H1 (cell line): ENCODE results near the gene SPRR3. TPM values are rescaled to one million over a fixed set of nuclear protein-coding genes. Genes with fewer than 3 reads are reported as not detected.

Experiments
- CTCF ChIA-PET: fragments of 300-600 bp; sonication (Branson Sonifier 250); formaldehyde crosslinking; loops from one replicate; lab custom pipeline; 2021; ENCODE audit not compliant: partially characterized antibody; lab: Charles Lee
- POLR2A ChIA-PET: fragments of 300-600 bp; sonication (Branson Sonifier 250); formaldehyde crosslinking; loops from one replicate; lab custom pipeline; 2021; ENCODE audit warnings: inconsistent platforms; ENCODE audit not compliant: partially characterized antibody; lab: Charles Lee
- DNase-seq, 2 experiments: peaks; one replicate each; pipeline versions ENCODE4 v3.0.0 to v3.0.0-alpha.2; 2010 to 2022; ENCODE audit warnings: low spot score in 2 of 2, low read depth in 1 of 2, mixed read lengths in 1 of 2
- FAIRE-seq: peaks from 2 replicates; lab custom pipeline; 2011; peaks lifted over from hg19 to GRCh38; lab: Jason Lieb, UNC
- H2AFZ ChIP-seq: 2 replicates; pipeline ENCODE4 v1.8.1; 2012; ENCODE audit warnings: low read length, inconsistent platforms
- H2AK5ac ChIP-seq: 2 replicates; pipeline ENCODE4 v1.6.1; 2013; ENCODE audit warnings: low read depth, low read length
- H2BK120ac ChIP-seq: replicated peaks from 2 replicates; pipeline ENCODE3; 2013; ENCODE audit warnings: low read depth, low read length, inconsistent platforms
- H2BK12ac ChIP-seq: 2 replicates; pipeline ENCODE4 v1.6.1; 2013; ENCODE audit warnings: low read depth, low read length
- H2BK15ac ChIP-seq: 2 replicates; pipeline ENCODE4 v1.6.1; 2013; ENCODE audit warnings: low read length
- H2BK20ac ChIP-seq: 2 replicates; pipeline ENCODE4 v1.6.1; 2013; ENCODE audit warnings: low read length
- H2BK5ac ChIP-seq: 2 replicates; pipeline ENCODE4 v1.6.1; 2013; ENCODE audit warnings: low read depth, low read length
- H3K14ac ChIP-seq: 2 replicates; pipeline ENCODE4 v1.6.1; 2013; ENCODE audit warnings: inconsistent platforms; ENCODE audit not compliant: insufficient read length
- H3K18ac ChIP-seq: 2 replicates; pipeline ENCODE4 v1.6.1; 2013; ENCODE audit warnings: low read length; ENCODE audit errors: extremely low read depth
- H3K23ac ChIP-seq: 2 replicates; pipeline ENCODE4 v1.6.1; 2013; ENCODE audit warnings: inconsistent platforms; ENCODE audit not compliant: insufficient read length
- H3K23me2 ChIP-seq: 2 replicates; pipeline ENCODE4 v1.6.1; 2013; ENCODE audit warnings: low read depth, low read length
- H3K27ac ChIP-seq: 2 replicates; pipeline ENCODE4 v1.6.1; 2011; ENCODE audit warnings: low read depth, low read length, inconsistent platforms
- H3K27me3 ChIP-seq, 4 experiments: replicated peaks in 1 of 4; 1 replicate in 1 of 4; 2 replicates in 3 of 4; pipeline versions ENCODE4 v1.6.1 to v1.8.1; 2011 to 2013; ENCODE audit warnings: low read length in 3 of 4, mild to moderate bottlenecking in 3 of 4, inconsistent platforms in 2 of 4, mixed read lengths in 2 of 4, moderate library complexity in 1 of 4; ENCODE audit not compliant: control insufficient read depth in 3 of 4, insufficient read depth in 3 of 4; ENCODE audit errors: extremely low read depth in 1 of 4
- H3K36me3 ChIP-seq, 4 experiments: 2 replicates each; pipeline versions ENCODE4 v1.6.1 to v1.8.1; 2011 to 2013; ENCODE audit warnings: mild to moderate bottlenecking in 4 of 4, low read length in 3 of 4, moderate library complexity in 2 of 4, control low read depth in 1 of 4, inconsistent platforms in 1 of 4; ENCODE audit not compliant: insufficient read depth in 4 of 4, control insufficient read depth in 2 of 4
- H3K4ac ChIP-seq: replicated peaks from 2 replicates; pipeline ENCODE3; 2013; ENCODE audit warnings: low read length, low read depth, mixed read lengths, inconsistent platforms; ENCODE audit not compliant: insufficient read length
- H3K4me1 ChIP-seq, 4 experiments: replicated peaks in 1 of 4; 1 replicate in 1 of 4; 2 replicates in 3 of 4; pipeline versions ENCODE4 v1.6.1 to v1.8.1; 2011 to 2013; ENCODE audit warnings: low read length in 3 of 4, inconsistent platforms in 2 of 4, mixed read lengths in 1 of 4; ENCODE audit not compliant: insufficient read depth in 4 of 4, control insufficient read depth in 3 of 4
- H3K4me2 ChIP-seq, 2 experiments: 2 replicates each; pipeline versions ENCODE4 v1.6.1 to v1.8.1; 2011 to 2013; ENCODE audit warnings: low read depth in 2 of 2, low read length in 2 of 2, control low read depth in 1 of 2, inconsistent platforms in 1 of 2, mild to moderate bottlenecking in 1 of 2; ENCODE audit not compliant: insufficient read depth in 1 of 2
- H3K4me3 ChIP-seq, 4 experiments: fragments of 200-600, 300-600 bp in 1 of 4; sonication (generic), shearing (Covaris generic), sonication (Bioruptor Twin) in 1 of 4; 2 replicates each; pipeline versions ENCODE4 v1.5.1 to v1.8.1; 2011 to 2016; ENCODE audit warnings: low read length in 4 of 4, low read depth in 3 of 4, control low read depth in 2 of 4, inconsistent platforms in 2 of 4, mild to moderate bottlenecking in 2 of 4, mixed read lengths in 1 of 4, moderate library complexity in 1 of 4; ENCODE audit not compliant: insufficient read depth in 2 of 4; ENCODE audit errors: extremely low read depth in 1 of 4
- H3K56ac ChIP-seq: replicated peaks from 2 replicates; pipeline ENCODE3; 2013; ENCODE audit warnings: low read depth, mild to moderate bottlenecking, mixed read lengths, low read length, inconsistent platforms; ENCODE audit not compliant: insufficient read length
- H3K79me1 ChIP-seq: 2 replicates; pipeline ENCODE4 v1.6.1; 2013; ENCODE audit warnings: low read depth, low read length, control low read depth
- H3K79me2 ChIP-seq, 2 experiments: 2 replicates each; pipeline versions ENCODE4 v1.6.1 to v1.8.1; 2012 to 2013; ENCODE audit warnings: low read length in 2 of 2, mild to moderate bottlenecking in 2 of 2, inconsistent platforms in 1 of 2; ENCODE audit not compliant: insufficient read depth in 2 of 2, control insufficient read depth in 1 of 2
- H3K9ac ChIP-seq, 4 experiments: replicated peaks in 1 of 4; 1 replicate in 1 of 4; 2 replicates in 3 of 4; pipeline versions ENCODE4 v1.6.1 to v1.8.1; 2011 to 2013; ENCODE audit warnings: low read depth in 3 of 4, low read length in 3 of 4, control low read depth in 2 of 4, mild to moderate bottlenecking in 2 of 4, moderate library complexity in 2 of 4, inconsistent platforms in 1 of 4; ENCODE audit errors: extremely low read depth in 1 of 4
- H3K9me3 ChIP-seq, 2 experiments: 2 replicates each; pipeline versions ENCODE4 v1.6.1 to v1.8.1; 2012 to 2013; ENCODE audit warnings: mild to moderate bottlenecking in 2 of 2, moderate library complexity in 2 of 2, control low read depth in 1 of 2, inconsistent platforms in 1 of 2, low read depth in 1 of 2, low read length in 1 of 2, mixed read lengths in 1 of 2; ENCODE audit not compliant: insufficient read depth in 2 of 2
- H4K20me1 ChIP-seq, 2 experiments: replicated peaks in 1 of 2; 2 replicates each; pipeline versions ENCODE3 to v1.8.1; 2011 to 2013; ENCODE audit warnings: inconsistent platforms in 2 of 2, low read length in 2 of 2, mild to moderate bottlenecking in 1 of 2; ENCODE audit not compliant: insufficient read depth in 2 of 2, control insufficient read depth in 1 of 2
- H4K5ac ChIP-seq: 2 replicates; pipeline ENCODE4 v1.6.1; 2013; ENCODE audit warnings: low read length, low read depth, mixed read lengths, inconsistent platforms; ENCODE audit not compliant: insufficient read length
- H4K8ac ChIP-seq: 2 replicates; pipeline ENCODE4 v1.8.0; 2013; ENCODE audit warnings: mild to moderate bottlenecking, moderate library complexity, low read length, inconsistent platforms; ENCODE audit not compliant: insufficient read depth; ENCODE audit errors: extremely low read depth
- H4K91ac ChIP-seq: replicated peaks from 2 replicates; pipeline ENCODE3; 2013; ENCODE audit warnings: low read length, mixed read lengths, inconsistent platforms; ENCODE audit not compliant: insufficient read length
- ASH2L ChIP-seq: fragments of 200-600, 300-600 bp; sonication (generic); IDR thresholded peaks from one replicate; pipeline ENCODE4 v1.7.1; 2017; ENCODE audit warnings: low read length
- GTF2F1 ChIP-seq: IDR thresholded peaks from 2 replicates; pipeline ENCODE4 v1.6.1; 2012; ENCODE audit warnings: low read depth, low read length, improper control_type of control experiment, borderline replicate concordance
- NRF1 ChIP-seq: IDR thresholded peaks from 2 replicates; pipeline ENCODE4 v1.6.1; 2011; ENCODE audit warnings: mild to moderate bottlenecking, low read depth, low read length, improper control_type of control experiment
- RAD21 ChIP-seq, 2 experiments: IDR thresholded peaks in 1 of 2; conservative IDR thresholded peaks in 1 of 2; 2 replicates each; pipeline ENCODE4 v1.6.1; 2011; ENCODE audit warnings: low read depth in 2 of 2, low read length in 2 of 2, improper control_type of control experiment in 1 of 2, inconsistent platforms in 1 of 2, mild to moderate bottlenecking in 1 of 2, moderate library complexity in 1 of 2
- SP2 ChIP-seq: IDR thresholded peaks from 2 replicates; pipeline ENCODE4 v1.6.1; 2012; ENCODE audit warnings: mild to moderate bottlenecking, low read length, inconsistent platforms
- SUZ12 ChIP-seq: fragments of 200-600 bp; sonication (generic); IDR thresholded peaks from 2 replicates; pipeline ENCODE4 v1.6.1; 2012; ENCODE audit warnings: mild to moderate bottlenecking, inconsistent platforms, low read length, moderate library complexity, mixed read lengths
- USF2 ChIP-seq: IDR thresholded peaks from 2 replicates; pipeline ENCODE4 v1.6.1; 2011; ENCODE audit warnings: low read length, improper control_type of control experiment
- WGBS, 2 experiments: shearing (Covaris generic) in 1 of 2; methylation state at CpG; one replicate each; pipeline versions ENCODE4 v1.1.6 to v1.1.7; 2013 to 2015; ENCODE audit warnings: low lambda C conversion rate in 2 of 2, mixed read lengths in 2 of 2, inconsistent platforms in 1 of 2, low coverage in 1 of 2, missing lambda C conversion rate in 1 of 2; ENCODE audit not compliant: insufficient replicate concordance in 2 of 2, insufficient coverage in 1 of 2, insufficient read length in 1 of 2; ENCODE audit errors: extremely low coverage in 1 of 2, missing lambda C conversion rate in 1 of 2; 5-methylcytosine and 5-hydroxymethylcytosine counted together
- polyA plus RNA-seq, 7 experiments: library from polyadenylated mRNA; depleted of rRNA in 3 of 7; stranded (reverse) in 5 of 7; unstranded in 2 of 7; fragments of >200 nt in 5 of 7; fragments of 200-250 nt in 2 of 7; gene quantifications; 1 replicate in 5 of 7; 2 replicates in 1 of 7; 4 replicates in 1 of 7; pipeline versions ENCODE4 v1.2.1 to v1.2.3, GENCODE V29; 2011 to 2013; ENCODE audit warnings: missing spikeins in 2 of 7, mixed read lengths in 2 of 7
- total RNA-seq: library from RNA; stranded (reverse); fragmentation: NEBNext Ultra II Directional; extraction: Animal tissue kit (Norgen Biotek cat#: 25700); gene quantifications from 2 replicates; pipeline ENCODE4 v1.2.1, GENCODE V29; 2021

SPRR3 gene
- total and polyA plus RNA-seq, 2 of the 8 experiments (the other 6 are each of a cell fraction or from before 2014, with no cell fraction given): not detected

- Histone ChIP-seq H3K4ac (no peak overlapping the region), H3K23ac (no peak overlapping the region), H2AK5ac (no peak overlapping the region), H2BK120ac (no peak overlapping the region)
- POLR2A ChIA-PET: no interaction called here
- no peak for DNase-seq
- TF ChIP-seq USF2 (no peak), ASH2L (no peak), SP2 (no peak), RAD21 (IDR thresholded peaks at IDR 0.05 in 1 of 2, conservative IDR thresholded peaks at IDR 0.05 in 1 of 2; ENCODE audit: low read depth in 2 of 2, low read length in 2 of 2) (no peak), GTF2F1 (no peak), NRF1 (no peak), SUZ12 (no peak)
- TF ChIP-seq, all 59 proteins: peak for 0
- Histone ChIP-seq H3K36me3 (no peaks in the 10 kb centered on the region), H3K9me3 (no peaks in the 10 kb centered on the region), H3K14ac (no peak overlapping the region), H4K8ac (no peak overlapping the region), H2BK12ac (no peak overlapping the region), H3K4me2 (no peak overlapping the region), H3K79me2 (no peaks in the 10 kb centered on the region), H2BK5ac (no peak overlapping the region), H4K5ac (no peak overlapping the region), H3K9ac (no peak overlapping the region), H3K18ac (no peak overlapping the region), H3K23me2 (no peaks in the 10 kb centered on the region; the same call in 1 of the 2 replicates), H2BK20ac (no peak overlapping the region), H4K91ac (no peak overlapping the region), H3K56ac (no peak overlapping the region), H4K20me1 (no peaks in the 10 kb centered on the region), H3K27ac (no peak overlapping the region), H2AFZ (no peak overlapping the region), H3K27me3 (no peaks in the 10 kb centered on the region), H3K4me1 (no peaks in the 10 kb centered on the region), H3K79me1 (no peaks in the 10 kb centered on the region), H2BK15ac (no peak overlapping the region), H3K4me3 (no peak overlapping the region)
- CTCF ChIA-PET: no interaction called here
- 90% methylated on average over 2 of the region's 2 CpGs; no CpG with 5 or more reads in 1 of the 2 experiments for WGBS, 2 experiments
- FAIRE-seq: no peak
These were observed 47.7 kb downstream of the SPRR3 start for GRCh38 chr1:153049211-153049610.
